ENCODE measurements around the gene TRIP12.
"Not testable (repeated sequence)": the region's sequence is repeated elsewhere in the genome, so short reads cannot be mapped to it uniquely, and the experiment has no call there.

TRIP12 gene

GRCh38 chr2:229774237-229774636, 147.6 kb downstream of the TRIP12 start:
- POLR2A ChIA-PET (ENCODE audit: low non-redundant PET), result no interaction called here
- no peak overlapping the region for H3K27ac ChIP-seq
- DNase-seq (ENCODE audit: low spot score), result no peak
- CTCF ChIA-PET, result interaction anchor here (0.7 kb wide), 1 partner anchor 518 kb away, joined by 3 read pairs; no protein-coding TSS in a partner anchor
- no peak for TF ChIP-seq CTCF (conservative IDR thresholded peaks at IDR 0.05; ENCODE audit: low read depth)

DNA sequence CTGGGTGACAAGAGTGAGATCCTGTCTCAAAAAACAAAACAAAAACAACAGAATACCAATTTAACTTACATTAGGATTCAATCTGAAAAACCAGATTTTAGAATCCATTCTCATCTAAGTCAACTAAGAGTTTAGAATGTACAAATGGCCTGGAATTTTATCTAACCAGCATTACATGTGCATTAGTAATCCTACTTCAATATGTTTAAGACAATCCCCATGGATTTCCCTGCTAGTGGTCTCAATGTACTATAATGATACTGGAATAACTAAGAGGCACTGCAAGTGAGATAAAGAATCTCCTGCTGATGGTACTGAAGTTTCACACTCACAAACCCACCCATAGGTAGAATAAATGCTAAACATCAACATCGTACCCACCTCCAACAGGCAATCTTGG, 153.6 kb downstream of the TRIP12 start:
- no peak for DNase-seq (ENCODE audit: low spot score)
- POLR2A ChIA-PET (ENCODE audit: low non-redundant PET), result no interaction called here
- H3K27ac ChIP-seq, result no peak overlapping the region
- no peak for TF ChIP-seq CTCF (conservative IDR thresholded peaks at IDR 0.05; ENCODE audit: low read depth)
- CTCF ChIA-PET, result no interaction called here

GRCh38 chr2:229765721-229766120, 156.1 kb downstream of the TRIP12 start:
- CTCF ChIA-PET, result interaction anchor here (0.6 kb wide), 1 partner anchor 49 kb away, joined by 4 read pairs; no protein-coding TSS in a partner anchor
- H3K27ac ChIP-seq, result no peak overlapping the region
- POLR2A ChIA-PET (ENCODE audit: low non-redundant PET), result no interaction called here
- no peak for DNase-seq (ENCODE audit: low spot score)
- no peak for TF ChIP-seq CTCF (conservative IDR thresholded peaks at IDR 0.05; ENCODE audit: low read depth)

- ChIA-PET POLR2A (ENCODE audit: low non-redundant PET) (no interaction called here), CTCF (interaction anchor here (0.6 kb wide), 1 partner anchor 1063 kb away, joined by 3 read pairs; no protein-coding TSS in a partner anchor)
- no peak for DNase-seq (ENCODE audit: low spot score)
- H3K27ac ChIP-seq, result no peak overlapping the region
- TF ChIP-seq CTCF (conservative IDR thresholded peaks at IDR 0.05; ENCODE audit: low read depth), result no peak
Observed at GRCh38 chr2:229761663-229762062, 160.1 kb downstream of the TRIP12 start.

GRCh38 chr2:229757462-229757861, 164.3 kb downstream of the TRIP12 start:
- POLR2A ChIA-PET (ENCODE audit: low non-redundant PET); DNase-seq (ENCODE audit: low spot score); H3K27ac ChIP-seq: not testable (repeated sequence)
- CTCF ChIA-PET, result interaction anchor here (0.6 kb wide), 1 partner anchor 309 kb away, joined by 4 read pairs; no protein-coding TSS in a partner anchor

DNA sequence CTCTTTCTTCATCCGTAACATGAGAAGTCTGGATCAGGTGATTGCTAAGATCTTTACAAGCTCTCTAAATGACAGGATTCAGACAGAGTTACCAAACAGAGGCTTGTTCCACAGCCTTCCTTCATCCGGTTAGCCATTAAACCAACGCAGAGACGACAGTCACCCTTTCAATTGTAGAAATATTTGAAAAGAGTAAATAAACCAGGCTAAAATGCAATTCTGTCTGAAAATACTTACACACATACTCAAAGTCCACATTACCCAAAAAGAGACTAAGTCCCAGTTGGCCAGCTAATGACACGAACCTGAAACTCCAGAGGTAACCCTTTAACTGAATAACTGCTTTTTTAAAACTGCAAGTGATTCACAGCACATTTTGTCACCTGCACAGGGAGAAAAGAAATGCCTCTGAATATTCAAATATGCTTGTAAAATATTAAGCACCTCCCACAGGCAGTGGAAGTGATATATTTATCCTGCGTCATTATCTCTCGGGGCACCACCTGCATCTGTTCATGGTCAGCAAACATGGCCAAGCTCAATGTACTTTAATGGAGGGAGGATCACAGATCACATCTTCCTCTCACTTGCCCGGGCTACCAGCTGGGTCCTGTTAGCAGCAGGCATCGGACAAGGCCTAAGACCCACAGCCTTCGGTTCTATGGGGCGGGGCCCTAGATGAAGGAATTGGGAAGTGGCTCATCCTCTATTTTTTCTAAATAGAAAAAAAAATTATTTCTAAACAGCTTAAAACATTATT, 168.7 kb downstream of the TRIP12 start:
- ChIA-PET POLR2A (ENCODE audit: low non-redundant PET) (no interaction called here), CTCF (interaction anchor here (0.7 kb wide), 1 partner anchor 124 kb away, joined by 3 read pairs; no protein-coding TSS in a partner anchor)
- no peak for DNase-seq (ENCODE audit: low spot score)
- no peak overlapping the region for H3K27ac ChIP-seq
- no peak for TF ChIP-seq CTCF (conservative IDR thresholded peaks at IDR 0.05; ENCODE audit: low read depth)

GRCh38 chr2:229749779-229750178, 172.0 kb downstream of the TRIP12 start:
- no peak overlapping the region for H3K27ac ChIP-seq
- no peak for DNase-seq (ENCODE audit: low spot score)
- ChIA-PET POLR2A (ENCODE audit: low non-redundant PET) (no interaction called here), CTCF (interaction anchor here (0.6 kb wide), 1 partner anchor 342 kb away, joined by 3 read pairs; no protein-coding TSS in a partner anchor)
- no peak for TF ChIP-seq CTCF (conservative IDR thresholded peaks at IDR 0.05; ENCODE audit: low read depth)

All from RWPE1 (cell line).